H9 (cell line): Measurements from ENCODE around the gene RALGAPA2. TPM values are rescaled to one million over a fixed set of nuclear protein-coding genes. Genes with fewer than 3 reads are reported as not detected.

Experiments
- DNase-seq: peaks from one replicate; pipeline ENCODE4 v3.0.0-alpha.2; 2017
- H2AFZ ChIP-seq: one replicate; pipeline ENCODE4 v1.6.1; 2013; ENCODE audit warnings: mild to moderate bottlenecking, low read length, control low read depth, moderate library complexity
- H2AK5ac ChIP-seq: 2 replicates; pipeline ENCODE4 v1.6.1; 2013; ENCODE audit warnings: low read length, control low read depth, mixed read lengths; ENCODE audit not compliant: insufficient read length
- H2BK120ac ChIP-seq: one replicate; pipeline ENCODE4 v1.6.1; 2013; ENCODE audit warnings: low read depth, mild to moderate bottlenecking, low read length, control low read depth, inconsistent platforms; ENCODE audit not compliant: poor library complexity, severe bottlenecking
- H2BK12ac ChIP-seq: 2 replicates; pipeline ENCODE4 v1.6.1; 2013; ENCODE audit warnings: low read length, control low read depth, mixed read lengths, low read depth; ENCODE audit not compliant: insufficient read length
- H2BK15ac ChIP-seq: 2 replicates; pipeline ENCODE4 v1.6.1; 2013; ENCODE audit warnings: low read depth, low read length, control low read depth
- H2BK20ac ChIP-seq: one replicate; pipeline ENCODE4 v1.6.1; 2013; ENCODE audit warnings: low read depth, mild to moderate bottlenecking, low read length, control low read depth, inconsistent platforms; ENCODE audit not compliant: poor library complexity, severe bottlenecking
- H2BK5ac ChIP-seq: 2 replicates; pipeline ENCODE4 v1.6.1; 2013; ENCODE audit warnings: low read length, control low read depth, mixed read lengths; ENCODE audit not compliant: insufficient read length
- H3K14ac ChIP-seq: 2 replicates; pipeline ENCODE4 v1.6.1; 2013; ENCODE audit warnings: low read length, control low read depth; ENCODE audit not compliant: insufficient read depth
- H3K18ac ChIP-seq: 2 replicates; pipeline ENCODE4 v1.6.1; 2013; ENCODE audit warnings: low read depth, mild to moderate bottlenecking, mixed read lengths, low read length, control low read depth; ENCODE audit not compliant: insufficient read length
- H3K23ac ChIP-seq: 2 replicates; pipeline ENCODE4 v1.6.1; 2013; ENCODE audit warnings: low read length, control low read depth, mixed read lengths, low read depth; ENCODE audit not compliant: insufficient read length
- H3K23me2 ChIP-seq: 2 replicates; pipeline ENCODE4 v1.6.1; 2013; ENCODE audit warnings: low read depth, mild to moderate bottlenecking, mixed read lengths, low read length, control low read depth; ENCODE audit not compliant: insufficient read length, poor library complexity, severe bottlenecking
- H3K27ac ChIP-seq: 2 replicates; pipeline ENCODE4 v1.5.1; 2013; ENCODE audit warnings: low read length, control low read depth, mixed read lengths, low read depth; ENCODE audit not compliant: insufficient read length
- H3K27me3 ChIP-seq: 2 replicates; pipeline ENCODE4 v1.6.1; 2013; ENCODE audit warnings: low read length, control low read depth, inconsistent platforms; ENCODE audit not compliant: insufficient read depth
- H3K4ac ChIP-seq: 2 replicates; pipeline ENCODE4 v1.6.1; 2013; ENCODE audit warnings: low read depth, mild to moderate bottlenecking, control low read depth, inconsistent platforms, low read length, moderate library complexity
- H3K4me1 ChIP-seq: 2 replicates; pipeline ENCODE4 v1.6.1; 2013; ENCODE audit warnings: low read length, control low read depth, inconsistent platforms; ENCODE audit not compliant: insufficient read depth
- H3K4me2 ChIP-seq: 2 replicates; pipeline ENCODE4 v1.6.1; 2013; ENCODE audit warnings: low read length, control low read depth, mixed read lengths; ENCODE audit not compliant: insufficient read length, insufficient read depth
- H3K56ac ChIP-seq: 2 replicates; pipeline ENCODE4 v1.6.1; 2013; ENCODE audit warnings: low read depth, mild to moderate bottlenecking, mixed read lengths, low read length, control low read depth; ENCODE audit not compliant: insufficient read length
- H3K79me1 ChIP-seq: 2 replicates; pipeline ENCODE4 v1.6.1; 2013; ENCODE audit warnings: low read depth, mild to moderate bottlenecking, moderate library complexity, low read length, control low read depth, inconsistent platforms; ENCODE audit not compliant: insufficient read depth, poor library complexity, severe bottlenecking
- H3K79me2 ChIP-seq: 2 replicates; pipeline ENCODE4 v1.6.1; 2013; ENCODE audit warnings: low read length, control low read depth, inconsistent platforms; ENCODE audit not compliant: insufficient read depth
- H3K9ac ChIP-seq: 2 replicates; pipeline ENCODE4 v1.6.1; 2013; ENCODE audit warnings: low read length, control low read depth, mixed read lengths; ENCODE audit not compliant: insufficient read length; ENCODE audit errors: extremely low read depth
- H3K9me3 ChIP-seq: one replicate; pipeline ENCODE4 v1.6.1; 2013; ENCODE audit warnings: low read depth, low read length, inconsistent platforms; ENCODE audit not compliant: control insufficient read depth
- H3T11ph ChIP-seq: one replicate; pipeline ENCODE4 v1.6.1; 2013; ENCODE audit warnings: mild to moderate bottlenecking, low read length, control low read depth, inconsistent platforms
- H4K20me1 ChIP-seq: one replicate; pipeline ENCODE4 v1.6.1; 2013; ENCODE audit not compliant: control insufficient read depth, insufficient read length, insufficient read depth
- H4K5ac ChIP-seq: 2 replicates; pipeline ENCODE4 v1.6.1; 2013; ENCODE audit warnings: low read depth, mild to moderate bottlenecking, mixed read lengths, low read length, control low read depth; ENCODE audit not compliant: insufficient read length
- H4K8ac ChIP-seq: replicated peaks from 2 replicates; pipeline ENCODE4 v1.6.1; 2013; ENCODE audit warnings: low read length, control low read depth, mixed read lengths, low read depth; ENCODE audit not compliant: insufficient read length
- H4K91ac ChIP-seq: 2 replicates; pipeline ENCODE4 v1.6.1; 2013; ENCODE audit warnings: low read depth, mild to moderate bottlenecking, moderate library complexity, mixed read lengths, low read length, control low read depth; ENCODE audit not compliant: insufficient read length
- H3K27ac Mint-ChIP-seq, 3 experiments: 2 replicates in 2 of 3; 3 replicates in 1 of 3; pipeline ENCODE4 v1.8.0; 2020 to 2021; ENCODE audit warnings: mixed read lengths in 3 of 3, mild to moderate bottlenecking in 1 of 3, moderate library complexity in 1 of 3
- H3K27me3 Mint-ChIP-seq: 2 replicates; pipeline ENCODE4 v1.8.0; 2021; ENCODE audit warnings: low read depth, mild to moderate bottlenecking, moderate library complexity, mixed read lengths
- H3K36me3 Mint-ChIP-seq, 3 experiments: 2 replicates in 2 of 3; 3 replicates in 1 of 3; pipeline ENCODE4 v1.8.0; 2020 to 2021; ENCODE audit warnings: low read depth in 3 of 3, mixed read lengths in 3 of 3; ENCODE audit not compliant: insufficient read depth in 1 of 3
- H3K4me1 Mint-ChIP-seq, 2 experiments: 2 replicates each; pipeline ENCODE4 v1.8.0; 2020; ENCODE audit warnings: mixed read lengths in 2 of 2
- H3K4me3 Mint-ChIP-seq, 2 experiments: 2 replicates in 1 of 2; 3 replicates in 1 of 2; pipeline ENCODE4 v1.8.0; 2020 to 2021; ENCODE audit warnings: mild to moderate bottlenecking in 2 of 2, mixed read lengths in 2 of 2, moderate library complexity in 1 of 2
- H3K9me3 Mint-ChIP-seq, 2 experiments: 2 replicates in 1 of 2; 3 replicates in 1 of 2; pipeline ENCODE4 v1.8.0; 2020; ENCODE audit warnings: mild to moderate bottlenecking in 2 of 2, mixed read lengths in 2 of 2, moderate library complexity in 1 of 2
- WGBS: extraction: QIAGEN DNeasy Blood & Tissue Kit; methylation state at CpG from one replicate; pipeline ENCODE4 v1.1.7; 2013; ENCODE audit warnings: missing lambda C conversion rate, low lambda C conversion rate, mixed read lengths; ENCODE audit not compliant: insufficient read length; ENCODE audit errors: extremely low coverage; 5-methylcytosine and 5-hydroxymethylcytosine counted together
- total RNA-seq: library from RNA; stranded (reverse); gene quantifications from 2 replicates; pipeline ENCODE4 v1.2.1, GENCODE V29; 2021
- TF ChIP-seq, protein P1 (sequence below): fragments of 200-600 bp; sonication (generic); conservative IDR thresholded peaks from 3 replicates; pipeline ENCODE4 v1.8.0; 2021; ENCODE audit warnings: antibody characterized with exemption, mild to moderate bottlenecking

Gene RALGAPA2
- total RNA-seq, 1 experiment from 2014 or later = 16.6 TPM

DNA sequence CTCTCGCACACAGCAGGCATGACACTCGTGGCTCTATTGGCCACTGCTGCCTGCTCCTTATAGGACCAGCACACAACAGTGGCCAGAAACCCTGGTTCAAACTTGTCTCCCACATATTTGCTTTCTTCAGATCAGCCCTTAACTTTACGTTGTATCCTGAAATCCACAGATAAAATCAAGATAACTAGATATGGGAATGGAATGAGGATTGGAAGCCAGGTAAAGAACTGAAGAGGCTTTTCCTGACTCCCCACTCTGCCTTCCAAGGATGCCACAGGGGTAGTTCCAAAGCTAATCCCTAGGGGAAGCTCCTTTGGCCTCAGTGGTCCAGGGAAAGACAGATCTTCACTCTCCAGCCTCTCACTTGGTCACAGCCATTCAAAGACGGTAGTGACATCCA lies 258.1 kb downstream of the RALGAPA2 start:
- no peak overlapping the region for H2BK12ac ChIP-seq
- Mint-ChIP-seq H3K4me3 (no peak overlapping the region), H3K27me3 (peaks cover 5% of the 10 kb centered on the region), H3K4me1 (peaks cover 17 to 22% of the 10 kb centered on the region in 2 experiments), H3K27ac (no peak overlapping the region; a peak in 1 of 7 replicates), H3K36me3 (peaks cover 0 to 4% (median 1%) of the 10 kb centered on the region in 3 experiments; a peak in 1 of 7 replicates), H3K9me3 (no peaks in the 10 kb centered on the region)
- H2AFZ ChIP-seq = no peak overlapping the region
- no peak overlapping the region for H3K23ac ChIP-seq
- no peak overlapping the region for H3K56ac ChIP-seq
- H2BK20ac ChIP-seq = no peak overlapping the region
- no peak for DNase-seq
- no peak overlapping the region for H3K27ac ChIP-seq
- no peaks in the 10 kb centered on the region for H3K23me2 ChIP-seq
- H3K4me2 ChIP-seq = no peak overlapping the region
- no peak overlapping the region for H3T11ph ChIP-seq
- H3K79me1 ChIP-seq = no peaks in the 10 kb centered on the region
- no peaks in the 10 kb centered on the region for H4K20me1 ChIP-seq
- no peaks in the 10 kb centered on the region for H3K79me2 ChIP-seq
- H4K8ac ChIP-seq = no peak overlapping the region
- no peak overlapping the region for H3K18ac ChIP-seq
- TF ChIP-seq, protein P1, sequence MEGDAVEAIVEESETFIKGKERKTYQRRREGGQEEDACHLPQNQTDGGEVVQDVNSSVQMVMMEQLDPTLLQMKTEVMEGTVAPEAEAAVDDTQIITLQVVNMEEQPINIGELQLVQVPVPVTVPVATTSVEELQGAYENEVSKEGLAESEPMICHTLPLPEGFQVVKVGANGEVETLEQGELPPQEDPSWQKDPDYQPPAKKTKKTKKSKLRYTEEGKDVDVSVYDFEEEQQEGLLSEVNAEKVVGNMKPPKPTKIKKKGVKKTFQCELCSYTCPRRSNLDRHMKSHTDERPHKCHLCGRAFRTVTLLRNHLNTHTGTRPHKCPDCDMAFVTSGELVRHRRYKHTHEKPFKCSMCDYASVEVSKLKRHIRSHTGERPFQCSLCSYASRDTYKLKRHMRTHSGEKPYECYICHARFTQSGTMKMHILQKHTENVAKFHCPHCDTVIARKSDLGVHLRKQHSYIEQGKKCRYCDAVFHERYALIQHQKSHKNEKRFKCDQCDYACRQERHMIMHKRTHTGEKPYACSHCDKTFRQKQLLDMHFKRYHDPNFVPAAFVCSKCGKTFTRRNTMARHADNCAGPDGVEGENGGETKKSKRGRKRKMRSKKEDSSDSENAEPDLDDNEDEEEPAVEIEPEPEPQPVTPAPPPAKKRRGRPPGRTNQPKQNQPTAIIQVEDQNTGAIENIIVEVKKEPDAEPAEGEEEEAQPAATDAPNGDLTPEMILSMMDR = no peak
- WGBS = no CpG with 5 or more reads among the region's 4 CpGs
- no peak overlapping the region for H3K9ac ChIP-seq
- no peak overlapping the region for H2AK5ac ChIP-seq
- H3K4me1 ChIP-seq = peaks cover 3% of the 10 kb centered on the region; the same call in 1 of the 2 replicates
- no peak overlapping the region for H4K91ac ChIP-seq
- no peaks in the 10 kb centered on the region for H3K9me3 ChIP-seq
- H3K4ac ChIP-seq = no peak overlapping the region
- no peak overlapping the region for H4K5ac ChIP-seq
- no peak overlapping the region for H3K14ac ChIP-seq
- H2BK120ac ChIP-seq = no peak overlapping the region
- H2BK5ac ChIP-seq = no peak overlapping the region
- H2BK15ac ChIP-seq = no peak overlapping the region
- H3K27me3 ChIP-seq = no peaks in the 10 kb centered on the region
